HG03196 (cell line): ENCODE results near the gene FANCM.

Experiments
- ATAC-seq: cut with Tn5 transposase; IDR thresholded peaks from one replicate; pipeline ENCODE4 v1.9.1; 2021; ENCODE audit not compliant: unreplicated experiment

FANCM gene, protein sequence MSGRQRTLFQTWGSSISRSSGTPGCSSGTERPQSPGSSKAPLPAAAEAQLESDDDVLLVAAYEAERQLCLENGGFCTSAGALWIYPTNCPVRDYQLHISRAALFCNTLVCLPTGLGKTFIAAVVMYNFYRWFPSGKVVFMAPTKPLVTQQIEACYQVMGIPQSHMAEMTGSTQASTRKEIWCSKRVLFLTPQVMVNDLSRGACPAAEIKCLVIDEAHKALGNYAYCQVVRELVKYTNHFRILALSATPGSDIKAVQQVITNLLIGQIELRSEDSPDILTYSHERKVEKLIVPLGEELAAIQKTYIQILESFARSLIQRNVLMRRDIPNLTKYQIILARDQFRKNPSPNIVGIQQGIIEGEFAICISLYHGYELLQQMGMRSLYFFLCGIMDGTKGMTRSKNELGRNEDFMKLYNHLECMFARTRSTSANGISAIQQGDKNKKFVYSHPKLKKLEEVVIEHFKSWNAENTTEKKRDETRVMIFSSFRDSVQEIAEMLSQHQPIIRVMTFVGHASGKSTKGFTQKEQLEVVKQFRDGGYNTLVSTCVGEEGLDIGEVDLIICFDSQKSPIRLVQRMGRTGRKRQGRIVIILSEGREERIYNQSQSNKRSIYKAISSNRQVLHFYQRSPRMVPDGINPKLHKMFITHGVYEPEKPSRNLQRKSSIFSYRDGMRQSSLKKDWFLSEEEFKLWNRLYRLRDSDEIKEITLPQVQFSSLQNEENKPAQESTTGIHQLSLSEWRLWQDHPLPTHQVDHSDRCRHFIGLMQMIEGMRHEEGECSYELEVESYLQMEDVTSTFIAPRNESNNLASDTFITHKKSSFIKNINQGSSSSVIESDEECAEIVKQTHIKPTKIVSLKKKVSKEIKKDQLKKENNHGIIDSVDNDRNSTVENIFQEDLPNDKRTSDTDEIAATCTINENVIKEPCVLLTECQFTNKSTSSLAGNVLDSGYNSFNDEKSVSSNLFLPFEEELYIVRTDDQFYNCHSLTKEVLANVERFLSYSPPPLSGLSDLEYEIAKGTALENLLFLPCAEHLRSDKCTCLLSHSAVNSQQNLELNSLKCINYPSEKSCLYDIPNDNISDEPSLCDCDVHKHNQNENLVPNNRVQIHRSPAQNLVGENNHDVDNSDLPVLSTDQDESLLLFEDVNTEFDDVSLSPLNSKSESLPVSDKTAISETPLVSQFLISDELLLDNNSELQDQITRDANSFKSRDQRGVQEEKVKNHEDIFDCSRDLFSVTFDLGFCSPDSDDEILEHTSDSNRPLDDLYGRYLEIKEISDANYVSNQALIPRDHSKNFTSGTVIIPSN (N-terminal part only)

DNA sequence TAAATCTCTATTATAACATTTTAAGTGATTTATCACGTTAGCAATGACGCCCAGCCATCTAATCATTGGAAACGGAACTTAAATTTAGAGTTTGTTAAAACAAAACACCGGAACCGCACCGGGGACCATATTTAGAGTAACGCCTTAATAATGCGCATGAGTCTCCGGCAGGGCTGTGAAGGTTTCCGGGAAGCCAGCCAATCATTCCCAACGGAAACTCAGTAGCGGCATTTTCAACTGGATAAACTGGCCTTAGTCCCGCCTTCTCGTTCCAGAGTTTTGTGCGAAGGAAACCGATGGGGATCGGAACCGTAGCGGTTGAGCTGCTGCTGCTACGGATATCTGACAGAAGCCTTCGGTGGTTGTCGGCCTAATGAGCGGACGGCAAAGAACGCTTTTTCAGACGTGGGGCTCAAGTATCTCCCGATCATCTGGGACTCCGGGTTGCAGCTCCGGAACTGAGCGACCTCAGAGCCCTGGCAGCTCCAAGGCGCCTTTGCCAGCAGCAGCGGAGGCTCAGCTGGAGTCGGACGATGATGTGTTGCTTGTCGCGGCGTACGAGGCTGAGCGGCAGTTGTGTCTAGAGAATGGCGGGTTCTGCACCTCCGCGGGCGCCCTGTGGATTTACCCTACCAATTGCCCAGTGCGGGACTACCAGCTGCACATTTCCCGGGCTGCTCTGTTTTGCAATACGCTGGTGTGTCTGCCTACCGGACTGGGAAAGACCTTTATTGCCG, at the start of gene FANCM:
FANCM (plus strand) TSS at position 272 of the 737 bp plus-strand sequence; CDS start at position 374, 102 bp downstream.
- ATAC-seq, result peak; percentile 41

DNA sequence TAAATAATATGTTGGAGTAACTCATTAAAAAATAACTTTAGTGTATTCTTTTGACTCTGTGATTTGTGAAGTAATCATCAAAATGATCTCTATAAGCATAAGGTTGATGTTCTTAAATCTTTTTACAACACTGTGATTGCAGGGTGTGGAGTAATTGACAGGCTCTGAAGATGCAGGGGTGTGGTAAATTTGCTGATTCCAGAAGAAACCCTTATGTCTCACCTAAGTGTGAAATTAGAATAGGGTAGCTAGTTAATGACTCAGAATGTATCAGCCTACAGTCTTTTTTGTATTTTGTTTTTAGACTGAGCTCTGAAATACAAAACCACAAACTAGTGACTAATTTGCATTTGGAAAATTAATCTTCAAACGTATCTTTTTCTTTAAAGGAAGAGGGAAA, 45.9 kb upstream of the FANCM start:
- ATAC-seq, result peak; percentile 72

DNA sequence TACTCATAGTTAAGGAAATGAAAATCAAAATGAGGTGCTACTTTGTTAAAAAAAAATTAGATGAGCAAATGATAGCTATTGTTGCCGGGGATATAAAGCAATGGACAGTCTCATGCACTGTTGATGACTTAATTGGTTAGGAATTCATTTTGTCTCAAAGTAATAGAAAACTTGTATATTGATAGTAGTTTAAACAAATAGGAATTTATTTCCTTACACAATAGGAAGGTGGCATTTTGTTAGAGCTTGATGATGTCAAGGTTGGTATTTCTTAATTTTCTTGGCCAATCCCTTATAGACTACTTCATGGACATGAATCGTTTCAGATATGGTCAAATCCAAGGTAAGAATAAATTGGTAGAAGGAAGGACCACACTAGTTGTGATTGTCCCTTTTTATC, 44.0 kb upstream of the FANCM start:
- ATAC-seq, result no peak

DNA sequence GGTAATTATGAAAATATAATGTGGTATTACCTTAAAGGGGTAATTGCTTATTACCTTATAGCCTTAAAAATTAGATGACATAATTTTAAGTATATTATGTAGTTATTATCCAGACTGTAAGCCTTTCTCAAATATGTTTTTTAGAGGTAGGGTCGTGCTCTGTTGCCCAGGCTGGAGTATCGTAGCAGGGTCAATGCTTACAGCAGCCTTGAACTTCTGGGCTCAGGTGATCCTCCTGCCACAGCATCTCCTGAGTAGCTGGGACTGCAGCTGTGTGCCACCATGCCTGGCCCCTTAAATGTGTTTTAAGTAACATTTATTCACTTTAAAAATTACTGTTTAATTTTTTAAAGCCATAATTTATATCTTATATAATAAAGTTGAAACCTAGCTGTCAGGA, 41.5 kb upstream of the FANCM start:
- no peak for ATAC-seq

DNA sequence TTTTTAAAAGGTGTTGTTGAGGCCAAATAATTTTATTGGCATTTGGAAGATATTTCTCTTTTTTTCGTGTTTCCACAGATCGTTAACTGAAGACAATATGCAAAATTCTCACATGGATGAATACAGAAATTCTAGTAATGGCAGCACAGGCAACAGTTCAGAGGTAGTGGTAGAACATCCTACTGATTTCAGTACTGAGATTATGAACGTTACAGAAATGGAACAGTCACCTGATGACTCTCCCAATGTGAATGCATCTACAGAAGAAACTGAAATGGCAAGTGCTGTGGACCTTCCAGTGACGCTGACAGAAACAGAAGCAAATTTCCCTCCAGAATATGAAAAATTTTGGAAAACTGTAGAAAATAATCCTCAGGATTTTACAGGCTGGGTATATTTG, 40.6 kb upstream of the FANCM start:
- ATAC-seq, result no peak

DNA sequence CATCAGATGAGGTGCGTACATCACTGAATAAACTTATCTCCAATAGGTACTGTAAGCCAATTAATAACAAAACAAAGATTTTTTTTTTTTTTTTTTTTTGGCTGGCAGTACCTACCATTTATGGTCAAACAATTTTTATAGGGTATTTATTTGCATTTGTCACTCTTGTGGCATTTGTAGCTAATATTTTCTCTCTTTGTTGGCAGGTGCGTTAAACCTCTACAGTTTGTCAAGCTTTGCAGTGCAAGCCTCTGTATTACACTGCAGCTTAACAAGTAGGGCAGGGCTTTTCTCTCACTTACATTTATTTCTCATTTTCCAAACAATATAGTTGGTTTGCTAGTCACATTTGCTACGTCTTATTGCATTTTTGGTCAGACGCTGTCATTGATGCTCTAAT, 39.5 kb upstream of the FANCM start:
- no peak for ATAC-seq

DNA sequence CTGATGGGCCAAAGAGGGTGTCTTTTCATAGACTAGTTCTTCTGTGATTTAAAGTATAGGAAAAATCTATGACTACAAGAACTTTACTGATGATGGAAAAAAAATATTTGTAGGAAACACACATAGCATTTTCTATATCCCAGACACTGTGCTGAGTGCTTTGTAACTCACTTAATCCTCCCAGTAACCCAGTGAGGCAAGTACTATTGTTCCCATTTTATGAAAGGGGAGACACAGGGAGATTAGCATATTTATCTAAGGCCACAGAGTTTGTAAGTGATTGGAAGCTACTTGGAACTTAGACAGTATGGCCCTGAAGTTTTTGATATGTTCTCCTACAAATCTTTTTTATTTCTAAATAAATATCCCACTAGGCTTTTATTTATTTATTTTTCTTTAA, 31.9 kb upstream of the FANCM start:
- ATAC-seq, result no peak

DNA sequence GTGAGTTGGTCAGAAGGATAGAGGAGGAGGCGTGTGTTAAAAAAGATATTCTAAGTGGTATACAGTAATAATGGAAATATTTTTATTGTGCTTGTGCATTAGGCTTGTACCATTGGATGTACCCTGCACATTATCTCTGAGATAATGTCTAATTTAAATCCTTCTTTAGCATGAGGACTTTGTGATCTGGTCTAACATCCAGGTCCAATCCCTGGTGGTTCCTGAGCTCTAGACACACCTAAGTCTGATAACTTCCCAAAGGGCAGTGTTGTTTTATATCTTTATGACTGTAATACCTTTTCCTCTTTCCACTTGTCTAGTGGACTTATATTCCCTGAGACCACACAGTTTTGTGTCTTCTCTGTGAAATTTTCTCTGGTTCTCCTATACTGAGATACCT, 31.2 kb upstream of the FANCM start:
- no peak for ATAC-seq

DNA sequence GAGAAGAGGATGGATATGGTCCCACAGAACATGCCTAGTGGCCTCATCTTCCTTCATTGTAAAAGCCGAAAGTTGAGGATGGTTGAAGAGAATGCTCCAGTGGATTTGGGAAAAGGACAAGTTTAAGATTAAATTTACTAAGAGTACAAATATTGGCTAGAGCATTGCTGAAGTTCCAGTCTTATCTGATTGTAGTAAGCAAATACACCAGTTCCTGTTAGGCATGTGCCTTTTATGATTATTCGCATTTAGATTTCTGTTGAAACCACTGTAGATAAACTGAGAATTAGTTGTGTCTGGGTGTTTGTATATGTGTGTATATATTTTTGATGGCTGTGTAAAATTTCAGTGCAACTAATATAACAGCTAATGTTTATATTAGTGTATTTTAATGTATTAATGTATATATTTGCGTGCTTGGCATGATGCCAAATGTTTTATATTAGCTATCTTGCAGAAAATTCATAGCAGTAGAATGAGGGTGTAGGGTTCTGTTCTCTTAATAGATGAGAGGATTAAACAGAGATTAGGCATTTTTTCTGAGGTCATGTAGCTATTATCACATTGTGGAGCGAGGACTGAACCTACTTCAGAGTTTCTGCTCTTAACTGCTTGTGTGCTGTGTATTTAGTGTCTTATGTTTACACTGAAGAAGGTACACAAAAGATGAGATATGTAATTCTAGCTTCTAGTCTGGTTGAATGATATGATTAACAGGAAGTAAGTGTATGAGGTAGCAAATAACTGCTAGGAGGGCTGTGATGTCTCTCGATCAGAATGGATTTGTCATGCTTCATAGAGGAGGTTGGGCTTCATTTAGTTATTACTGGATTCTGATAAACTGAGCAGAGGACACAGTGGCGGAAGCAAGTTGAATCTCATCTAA, 22.6 kb upstream of the FANCM start:
- no peak for ATAC-seq

DNA sequence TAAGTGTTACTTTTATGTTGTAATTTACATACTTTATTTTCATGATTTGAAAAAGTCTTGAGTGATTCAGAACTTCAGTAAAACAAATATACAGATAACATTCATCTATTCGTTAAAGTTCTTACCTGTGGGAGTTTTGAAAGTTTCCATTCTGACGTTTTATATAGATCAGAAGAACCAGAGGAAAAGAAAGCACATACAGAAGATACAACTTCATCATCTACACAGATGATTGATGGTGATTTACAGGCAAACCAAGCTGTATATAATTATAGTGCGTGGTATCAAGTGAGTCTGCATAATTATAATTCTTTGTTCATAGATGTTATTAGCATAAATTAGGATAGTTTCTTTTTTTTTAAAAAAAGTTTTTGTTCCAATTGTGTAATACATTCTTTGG, 21.4 kb upstream of the FANCM start:
- ATAC-seq, result no peak

DNA sequence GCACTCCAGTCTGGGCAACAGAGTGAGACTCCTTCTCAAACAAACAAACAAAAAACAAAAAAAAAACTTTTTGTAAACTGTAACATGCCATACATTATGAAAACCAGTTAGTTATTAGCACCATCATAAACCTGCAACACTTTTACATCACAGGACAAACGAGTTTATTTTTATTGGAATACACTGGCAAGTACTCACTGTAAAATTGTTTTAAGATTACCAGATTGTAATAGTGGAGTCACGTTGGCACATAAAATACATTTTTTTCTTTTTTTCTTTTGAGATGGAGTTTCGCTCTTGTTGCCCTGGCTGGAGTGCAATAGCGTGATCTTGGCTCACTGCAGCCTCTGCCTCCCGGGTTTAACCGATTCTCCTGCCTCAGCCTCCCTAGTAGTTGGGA, 17.1 kb upstream of the FANCM start:
- ATAC-seq, result no peak

DNA sequence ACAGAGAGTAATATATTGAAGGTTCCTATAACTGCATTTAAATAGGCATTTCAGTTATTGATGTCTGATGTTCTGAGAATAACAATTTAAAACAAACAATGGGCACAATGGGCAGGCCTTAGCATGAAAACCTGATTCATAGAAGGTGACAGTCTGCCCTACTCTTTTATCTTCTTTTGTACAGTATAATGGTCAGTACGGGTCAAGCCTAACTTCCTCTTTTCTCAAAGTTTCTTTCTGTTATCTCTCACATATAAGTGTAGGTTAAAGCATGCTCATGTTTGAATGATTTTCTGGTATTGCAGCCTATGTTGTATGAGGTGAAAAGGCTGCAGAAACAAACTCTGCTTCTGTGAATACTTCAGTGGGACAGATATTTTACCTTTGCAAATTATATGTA, 15.6 kb upstream of the FANCM start:
- ATAC-seq, result no peak

DNA sequence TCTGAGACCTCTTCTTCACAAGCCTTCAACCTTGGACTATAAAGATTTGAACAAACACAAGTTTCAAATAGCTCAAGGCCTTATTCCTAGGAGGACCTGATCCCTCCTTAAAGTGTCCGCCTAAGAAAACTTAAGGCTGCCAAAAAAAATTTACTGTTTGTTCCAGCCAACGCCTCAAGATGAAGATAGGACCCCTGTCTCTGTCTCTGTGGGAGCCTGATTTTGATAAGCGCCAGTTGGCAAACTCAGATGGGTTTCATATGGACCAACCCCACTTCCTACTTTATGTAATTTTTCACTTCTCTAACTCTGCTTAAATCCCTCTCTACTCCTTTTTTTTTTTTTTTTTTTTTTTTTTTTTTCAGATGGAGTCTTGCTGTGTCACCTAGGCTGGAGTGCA, 12.5 kb upstream of the FANCM start:
- ATAC-seq, result no peak

DNA sequence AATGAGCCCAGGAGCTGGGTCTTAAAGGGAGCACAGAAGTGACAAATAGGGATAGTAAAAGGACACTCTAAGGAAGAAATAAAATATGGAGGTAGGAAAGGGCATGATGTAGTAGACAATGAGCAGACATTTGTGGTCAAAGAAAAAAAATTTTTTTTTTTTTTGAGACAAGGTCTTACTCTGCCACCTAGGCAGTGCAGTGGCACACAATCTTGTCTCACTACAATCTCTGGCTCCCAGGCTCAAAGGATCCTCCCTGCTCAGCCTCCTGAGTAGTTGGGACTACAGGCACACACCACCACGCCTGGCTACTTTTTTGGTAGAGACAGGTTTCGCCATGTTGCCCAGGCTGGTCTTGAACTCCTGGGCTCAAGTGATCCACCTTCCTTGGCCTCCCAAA, 10.0 kb upstream of the FANCM start:
- no peak for ATAC-seq

DNA sequence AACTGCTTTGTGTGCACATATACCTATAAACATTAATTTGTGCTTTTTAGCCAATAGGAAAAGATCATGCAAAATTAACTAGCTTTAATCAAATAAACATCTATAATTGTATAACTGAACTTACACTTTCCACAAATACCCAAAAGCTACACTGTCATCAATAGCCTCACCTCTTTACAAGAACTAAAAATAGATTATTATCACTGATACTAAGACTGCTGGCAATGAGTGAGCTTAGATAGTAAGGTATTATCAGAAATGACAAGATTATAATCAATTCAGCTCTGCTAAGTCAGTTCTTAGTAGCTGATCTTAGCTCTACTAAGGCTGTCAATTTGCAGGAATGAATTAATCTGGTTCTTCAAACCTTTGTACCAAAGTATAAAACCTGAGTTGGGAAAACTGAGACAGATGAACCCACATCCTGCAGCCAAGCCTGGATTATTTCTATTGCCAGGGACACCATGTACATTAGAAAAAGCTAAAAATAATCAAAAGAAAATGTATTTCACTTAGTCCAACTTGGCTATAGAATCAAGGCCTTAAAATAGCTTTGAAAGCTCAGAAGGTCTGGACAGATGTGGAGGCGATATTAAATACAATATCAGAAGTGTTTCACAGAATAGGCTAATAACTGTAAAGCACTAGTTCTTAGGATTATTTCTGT, 6.6 kb upstream of the FANCM start:
- ATAC-seq, result no peak

DNA sequence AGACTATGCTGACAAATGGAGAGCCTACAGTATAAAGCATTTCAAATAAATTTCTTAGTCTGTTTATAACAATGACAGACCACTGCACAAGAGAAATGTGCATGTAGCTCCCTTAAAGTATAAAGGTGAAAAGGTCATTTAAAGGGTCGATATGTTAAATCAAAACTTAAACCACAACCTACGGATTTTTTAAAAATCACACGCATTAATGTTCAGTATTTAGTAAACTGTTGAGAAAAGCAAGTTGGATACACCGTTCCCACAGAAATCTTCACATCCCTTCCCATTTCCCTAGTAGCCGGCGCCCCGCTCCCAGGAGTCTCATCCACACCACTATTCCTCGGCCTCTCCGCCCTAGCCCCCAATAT, 2.1 kb upstream of the FANCM start:
- ATAC-seq, result no peak

DNA sequence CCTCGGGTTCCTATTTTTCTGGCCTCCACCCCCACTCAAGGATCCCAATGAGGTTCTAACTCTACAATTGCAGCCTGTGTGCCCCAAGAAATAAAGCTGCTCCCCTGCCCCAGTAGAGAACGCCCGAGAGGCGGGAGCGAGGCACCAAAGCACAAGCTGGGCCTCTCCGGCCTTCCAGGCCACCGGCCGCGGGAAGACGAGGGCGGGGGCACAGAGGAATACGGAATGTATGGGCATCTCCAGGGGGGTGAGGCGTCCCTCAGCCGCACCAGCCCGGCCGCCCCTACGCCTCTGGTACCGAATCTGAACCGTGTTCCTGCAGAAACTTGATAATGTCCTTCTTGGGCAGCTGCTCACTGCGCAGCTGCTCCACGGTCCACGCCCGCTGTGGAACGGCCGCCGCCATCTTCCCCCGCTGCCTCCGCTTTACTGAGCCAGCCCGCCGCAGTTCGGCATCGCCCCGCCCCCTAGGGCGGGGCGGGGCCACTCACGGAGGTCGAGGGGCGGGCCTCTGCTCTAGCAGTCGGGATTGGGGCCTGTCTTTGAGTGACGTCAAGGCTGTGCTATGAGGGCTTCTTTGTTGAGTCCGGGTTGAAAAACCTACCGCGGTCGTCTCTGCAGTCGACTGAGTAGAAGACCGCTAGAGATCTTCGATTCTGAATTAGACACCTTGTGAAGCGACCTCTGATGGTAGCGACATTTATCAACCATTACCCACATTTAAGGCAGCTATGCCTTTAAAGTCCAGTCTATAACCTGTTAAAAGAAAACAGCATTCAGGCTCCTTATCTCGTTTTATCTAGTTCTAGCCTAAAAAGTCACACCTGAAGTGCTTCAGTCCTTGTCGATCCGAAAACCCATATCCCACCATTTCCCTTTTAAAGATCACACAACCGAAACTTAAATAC, 1.4 kb upstream of the FANCM start, which contains the start of gene FKBP3:
FKBP3 (minus strand) TSS at position 431 of the 908 bp plus-strand sequence; CDS start at position 406, 25 bp downstream.
- ATAC-seq, result peak; percentile 89

DNA sequence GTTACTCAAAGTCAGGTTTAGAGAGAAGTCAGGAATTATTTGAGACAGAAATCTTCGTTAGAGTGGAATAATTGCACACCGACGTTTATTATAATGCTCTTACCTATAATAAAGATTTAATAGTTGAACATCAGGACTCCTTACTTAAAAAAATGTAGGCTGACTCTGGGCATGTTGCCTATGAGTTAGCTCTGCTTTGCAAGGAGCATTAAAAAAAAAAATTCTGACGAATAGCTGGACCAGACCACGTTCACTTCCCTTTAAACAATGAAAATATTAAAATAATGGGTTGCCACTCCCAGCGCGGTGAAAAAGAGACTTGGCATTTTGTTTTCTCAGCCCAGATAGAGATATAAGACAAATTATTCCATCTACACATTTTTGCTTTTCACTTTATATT, 574 bp upstream of the FANCM start:
- no peak for ATAC-seq
